HuH-7.5 (cell line): ENCODE measurements around the gene ACP7.
A peak's percentile ranks its signal among the peaks of the same experiment; 100 is the strongest.
"Not testable (repeated sequence)": the region's sequence is repeated elsewhere in the genome, so short reads cannot be mapped to it uniquely, and the experiment has no call there.

Experiments
- DNase-seq: peaks from one replicate; pipeline ENCODE4 v3.0.0; 2011; ENCODE audit warnings: low spot score

Gene ACP7, protein sequence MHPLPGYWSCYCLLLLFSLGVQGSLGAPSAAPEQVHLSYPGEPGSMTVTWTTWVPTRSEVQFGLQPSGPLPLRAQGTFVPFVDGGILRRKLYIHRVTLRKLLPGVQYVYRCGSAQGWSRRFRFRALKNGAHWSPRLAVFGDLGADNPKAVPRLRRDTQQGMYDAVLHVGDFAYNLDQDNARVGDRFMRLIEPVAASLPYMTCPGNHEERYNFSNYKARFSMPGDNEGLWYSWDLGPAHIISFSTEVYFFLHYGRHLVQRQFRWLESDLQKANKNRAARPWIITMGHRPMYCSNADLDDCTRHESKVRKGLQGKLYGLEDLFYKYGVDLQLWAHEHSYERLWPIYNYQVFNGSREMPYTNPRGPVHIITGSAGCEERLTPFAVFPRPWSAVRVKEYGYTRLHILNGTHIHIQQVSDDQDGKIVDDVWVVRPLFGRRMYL

DNA sequence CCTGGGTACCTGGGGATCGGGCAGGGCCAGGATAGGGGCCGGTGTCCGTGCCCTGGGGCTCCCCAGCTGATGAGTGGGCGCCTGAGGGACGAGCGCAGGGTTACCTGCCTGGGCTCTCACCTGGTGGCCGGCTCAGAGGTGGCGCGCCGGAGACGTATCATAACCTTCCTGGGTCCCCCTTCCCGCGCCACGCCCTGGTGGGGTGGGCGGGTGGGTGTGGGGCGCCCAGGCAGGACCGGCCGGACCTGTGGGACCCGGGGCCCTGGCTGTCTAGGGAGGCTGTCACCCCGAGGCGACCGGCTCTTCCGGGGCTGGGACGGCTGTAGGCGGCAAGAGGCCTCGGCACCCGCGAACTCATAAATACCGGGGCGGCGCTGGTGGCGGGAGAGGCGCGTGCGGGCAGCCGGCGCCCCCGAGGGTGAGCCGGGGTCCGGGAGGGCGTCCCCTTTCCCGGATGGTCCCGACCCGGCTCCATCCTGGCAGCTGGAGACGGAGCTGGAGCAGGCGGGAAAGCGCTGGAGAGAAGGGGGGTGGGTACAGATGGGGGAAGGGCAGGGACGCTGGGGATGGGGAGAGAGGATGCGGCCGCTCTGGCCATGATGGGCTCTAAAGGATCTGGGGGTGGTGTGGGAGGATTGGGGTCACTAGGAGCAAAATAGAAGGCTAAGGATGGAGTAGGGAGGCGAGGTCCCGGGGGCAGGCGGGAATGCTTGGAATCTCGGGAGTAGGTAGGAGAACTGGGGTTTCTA lies at the start of gene ACP7:
TSS of gene ACP7 (plus strand) at position 386 of the 749 bp plus-strand sequence. CDS start 902 bp downstream, outside the sequence.
- no peak for DNase-seq

DNA sequence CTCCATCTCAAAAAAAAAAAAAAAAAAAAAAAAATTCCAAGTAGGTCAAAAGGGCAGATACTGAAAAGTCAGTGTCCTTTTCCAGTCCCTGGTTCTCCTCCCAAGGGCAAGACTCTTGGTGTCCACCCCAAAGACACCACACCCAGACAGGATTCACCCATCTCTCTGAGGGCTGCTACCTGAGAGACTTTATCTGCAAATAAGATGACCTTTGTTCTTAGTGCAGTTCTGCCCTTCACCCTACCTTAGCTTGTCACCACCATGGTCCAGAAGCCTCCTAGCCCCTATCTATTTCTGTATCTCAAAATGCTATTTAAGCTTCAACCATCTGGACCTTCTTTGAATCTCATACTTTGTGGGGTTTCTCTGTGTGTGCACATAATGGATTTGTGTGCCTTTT lies 47.6 kb upstream of the ACP7 start:
- DNase-seq = no peak

DNA sequence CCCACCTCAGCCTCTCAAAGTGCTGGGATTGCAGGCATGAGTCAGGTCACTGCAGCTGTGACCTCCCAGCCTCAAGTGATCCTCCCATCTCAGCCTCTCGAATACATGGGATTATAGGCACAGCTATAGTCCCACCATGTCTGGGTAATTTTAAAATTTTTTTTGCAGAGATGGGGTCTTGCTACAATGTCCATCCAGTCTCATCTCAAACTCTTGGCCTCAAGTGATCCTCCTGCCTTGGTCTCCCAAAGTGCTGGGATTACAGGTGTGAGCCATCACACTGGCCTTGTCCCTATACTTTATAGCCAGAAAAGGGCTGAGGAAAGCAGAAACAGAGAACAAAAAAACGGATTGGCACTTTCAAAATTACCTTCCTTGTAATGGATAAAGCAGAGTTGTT lies 47.0 kb upstream of the ACP7 start:
- no peak for DNase-seq

DNA sequence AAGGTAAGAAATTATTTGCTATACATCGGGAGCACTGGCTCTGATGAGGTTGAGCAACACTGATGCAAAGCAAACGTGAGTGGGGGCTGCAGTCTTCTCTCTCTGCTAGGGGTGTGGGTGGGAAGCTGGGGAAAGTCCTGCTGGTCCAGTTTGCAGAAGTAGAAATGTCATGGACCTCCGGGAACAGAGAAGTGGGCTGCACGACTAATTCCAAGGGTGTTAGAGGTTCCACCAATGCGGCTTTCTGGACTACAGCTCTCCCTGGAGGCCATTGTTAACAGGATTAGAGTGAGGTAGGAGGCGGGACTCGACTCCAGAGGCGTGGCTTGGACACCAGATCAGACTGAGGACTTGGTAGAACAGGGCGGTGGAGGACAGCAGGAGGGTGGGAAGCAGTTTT lies 46.1 kb upstream of the ACP7 start:
- peak; percentile 64 for DNase-seq

DNA sequence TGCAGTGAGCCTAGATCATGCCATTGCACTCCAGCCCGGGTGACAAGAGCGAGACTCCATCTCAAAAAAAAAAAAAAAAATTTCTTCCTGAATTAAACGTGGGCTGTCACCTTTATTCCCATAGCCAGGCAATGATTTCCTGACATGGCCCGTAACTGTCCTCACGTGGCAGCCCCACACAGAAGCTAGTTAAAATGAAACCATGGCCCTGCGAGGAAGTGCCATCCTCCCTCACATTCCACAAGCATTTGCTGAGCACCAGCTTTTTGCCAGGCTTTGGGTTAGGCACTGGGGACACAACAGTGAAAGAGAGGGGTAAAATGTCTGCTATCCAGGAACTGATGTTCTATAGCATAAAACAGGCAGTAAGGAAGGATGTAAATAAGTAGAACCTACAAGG lies 38.7 kb upstream of the ACP7 start:
- no peak for DNase-seq

DNA sequence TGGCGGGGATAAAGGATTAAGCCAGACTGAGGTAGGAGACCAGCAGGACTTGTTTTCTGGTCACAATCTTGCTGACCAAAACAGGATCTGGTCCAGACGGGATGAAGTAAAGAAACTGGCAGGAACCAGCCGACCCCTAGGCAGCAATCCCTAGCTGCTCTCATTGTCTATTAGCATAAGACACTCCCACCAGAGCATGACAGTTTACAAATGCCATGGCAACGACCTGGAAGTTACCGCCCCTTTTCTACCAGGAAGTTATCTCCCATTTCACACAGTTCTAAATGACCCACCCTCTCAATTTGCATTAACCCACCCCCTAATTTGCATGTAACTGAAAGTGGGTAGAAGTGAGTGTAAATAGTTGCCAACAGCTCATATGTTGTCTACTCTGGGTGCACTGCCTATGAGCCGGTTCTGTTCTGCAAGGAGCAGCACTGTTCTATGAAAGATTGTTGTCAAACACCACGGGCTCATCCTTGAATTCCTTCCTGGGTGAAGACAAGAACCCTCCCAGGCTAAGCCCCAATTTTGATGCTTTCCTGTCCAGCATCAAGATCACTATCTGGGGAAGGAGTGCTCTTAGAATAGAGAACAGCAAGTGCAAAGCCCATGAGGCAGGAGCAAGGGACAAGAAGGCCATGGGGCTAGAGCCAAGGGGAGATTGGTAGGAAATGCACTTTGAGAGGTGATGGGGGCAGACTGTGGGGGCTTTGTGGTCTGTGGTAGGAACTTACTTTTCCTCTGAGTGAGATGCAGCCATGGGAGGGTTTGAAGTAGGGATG lies 37.9 kb upstream of the ACP7 start:
- no peak for DNase-seq

DNA sequence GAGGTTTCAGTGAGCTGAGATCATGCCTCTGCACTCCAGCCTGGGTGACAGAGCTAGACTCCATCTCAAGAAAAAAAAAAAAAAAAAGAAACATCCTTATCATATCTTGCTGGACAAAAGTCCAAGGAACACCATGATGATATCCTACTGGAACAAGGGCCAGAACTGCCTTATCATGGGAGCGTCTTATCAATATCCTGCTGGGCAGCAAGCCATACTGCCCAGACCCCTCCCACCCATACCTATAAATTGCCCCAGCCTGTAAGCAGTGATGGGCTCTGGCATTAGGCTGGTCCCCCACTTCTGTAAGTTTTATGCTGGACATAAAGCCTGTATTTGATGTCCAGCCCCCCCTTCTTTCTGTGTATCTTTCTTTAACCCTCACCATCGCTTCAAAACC lies 37.1 kb upstream of the ACP7 start:
- DNase-seq = no peak

DNA sequence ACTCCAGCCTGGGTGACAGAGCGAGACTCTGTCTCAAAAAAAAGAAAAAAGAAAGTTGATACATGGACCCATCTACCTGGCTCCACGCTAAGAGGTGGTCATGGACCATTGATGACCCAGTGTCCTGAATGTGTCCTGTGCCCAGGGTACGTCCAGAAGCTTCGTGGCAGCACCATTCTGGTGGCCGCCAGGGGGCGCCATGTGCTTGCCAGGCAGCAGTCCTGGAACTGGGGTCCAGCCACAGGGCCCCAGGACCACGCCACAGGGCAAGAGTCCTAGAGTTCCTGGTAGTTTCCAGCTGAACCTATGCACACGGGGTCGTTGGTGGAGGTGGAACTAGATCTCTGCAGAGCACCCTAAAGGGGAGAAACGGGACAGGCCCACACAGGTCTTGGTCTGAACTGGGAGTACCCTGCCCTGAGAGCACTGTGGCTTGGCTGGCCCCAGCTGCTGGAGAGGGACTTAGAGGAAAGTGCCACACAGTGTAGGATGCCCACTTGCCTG lies 31.9 kb upstream of the ACP7 start:
- DNase-seq = no peak

DNA sequence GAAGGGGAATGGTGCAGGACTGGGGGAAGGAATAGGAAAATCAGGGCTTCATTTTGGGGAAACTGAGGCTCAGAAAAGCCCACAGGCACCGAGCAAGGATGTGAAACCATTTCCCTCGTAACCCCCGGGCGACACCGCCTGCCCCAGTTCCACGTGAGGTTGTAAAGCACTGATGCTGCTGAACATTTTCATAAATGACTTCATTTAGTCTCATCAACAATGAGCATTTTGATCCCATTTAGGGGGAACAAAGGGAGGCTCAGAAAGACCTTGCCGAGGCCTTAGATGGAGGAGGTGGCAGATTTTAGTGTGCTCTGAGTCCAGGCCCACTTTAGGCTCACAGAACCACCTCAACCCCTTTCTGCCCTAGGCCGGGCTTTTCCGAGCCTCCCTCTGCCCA lies 31.3 kb upstream of the ACP7 start:
- no peak for DNase-seq

DNA sequence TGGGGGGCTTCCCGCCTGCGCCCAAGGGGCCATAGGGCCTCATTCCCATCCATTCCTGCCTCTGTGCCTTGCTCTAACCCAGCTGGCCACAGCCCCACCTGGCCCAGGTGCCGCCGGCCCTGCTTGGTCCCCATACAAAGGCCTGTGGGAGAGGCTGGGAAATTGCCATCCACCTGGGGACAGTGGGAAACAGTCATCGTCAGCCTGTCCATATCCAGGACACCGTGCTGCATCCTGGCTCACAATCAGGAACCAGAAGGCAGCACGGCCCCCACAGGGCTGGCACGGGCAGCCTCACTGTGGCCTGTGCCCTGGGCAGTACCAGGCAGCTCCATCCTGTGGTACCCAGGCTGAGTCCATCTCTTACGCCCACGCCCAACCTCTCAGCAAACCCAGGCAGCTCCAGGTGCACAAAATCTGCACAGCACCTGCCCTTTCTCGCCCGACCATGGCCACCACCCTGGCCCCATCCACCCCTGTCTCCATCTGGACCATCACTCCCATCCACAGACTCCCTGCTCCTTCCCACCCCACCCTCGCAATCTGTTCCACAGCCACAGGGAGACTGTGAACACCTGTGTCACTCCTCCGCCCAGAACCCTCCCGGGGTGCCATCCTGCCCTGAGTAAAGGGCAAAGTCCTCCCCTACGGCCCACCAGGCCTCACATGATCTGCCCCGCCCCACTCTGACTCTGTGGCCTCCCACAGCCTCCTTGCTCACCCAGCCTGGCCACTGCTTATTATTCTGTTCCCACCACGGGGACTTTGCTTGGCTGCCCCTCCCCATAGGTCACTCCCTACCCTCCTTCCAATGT lies 30.7 kb upstream of the ACP7 start:
- DNase-seq = no peak

DNA sequence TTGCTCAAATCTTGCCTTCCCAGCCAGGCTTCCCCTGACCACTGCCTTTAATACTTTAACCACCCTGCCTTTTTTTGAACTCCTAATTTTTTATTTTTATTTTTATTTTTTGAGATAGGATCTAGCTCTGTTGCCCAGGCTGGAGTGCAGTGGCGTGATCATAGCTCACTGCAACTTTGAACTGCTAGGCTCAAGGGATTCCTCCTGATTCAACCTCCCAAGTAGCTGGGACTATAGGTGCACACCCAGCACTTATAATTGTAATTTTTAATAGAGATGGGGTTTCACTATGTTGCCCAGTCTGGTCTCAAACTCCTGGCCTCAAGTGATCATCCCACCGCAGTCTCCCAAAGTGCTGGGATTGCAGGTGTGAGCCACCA lies 30.1 kb upstream of the ACP7 start:
- no peak for DNase-seq

DNA sequence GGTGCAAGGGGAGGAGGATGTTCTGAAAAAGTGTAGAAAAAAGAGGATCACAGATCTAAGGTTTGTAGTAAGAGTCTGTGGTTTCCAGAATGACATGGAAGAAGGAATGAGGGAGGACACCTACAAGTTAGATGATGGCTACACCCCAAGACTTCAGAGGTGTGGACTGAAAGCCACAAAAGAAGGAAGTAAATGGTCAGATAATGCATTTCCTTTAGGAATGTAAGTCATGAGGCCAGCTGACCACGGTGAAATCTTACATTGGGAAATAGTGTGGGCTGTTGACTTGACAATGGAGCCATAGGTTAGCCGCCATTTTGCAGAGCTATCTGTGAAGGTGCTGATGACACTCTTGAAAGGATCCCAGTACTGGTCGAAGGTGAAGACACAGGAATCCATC lies 26.6 kb upstream of the ACP7 start:
- DNase-seq = no peak

DNA sequence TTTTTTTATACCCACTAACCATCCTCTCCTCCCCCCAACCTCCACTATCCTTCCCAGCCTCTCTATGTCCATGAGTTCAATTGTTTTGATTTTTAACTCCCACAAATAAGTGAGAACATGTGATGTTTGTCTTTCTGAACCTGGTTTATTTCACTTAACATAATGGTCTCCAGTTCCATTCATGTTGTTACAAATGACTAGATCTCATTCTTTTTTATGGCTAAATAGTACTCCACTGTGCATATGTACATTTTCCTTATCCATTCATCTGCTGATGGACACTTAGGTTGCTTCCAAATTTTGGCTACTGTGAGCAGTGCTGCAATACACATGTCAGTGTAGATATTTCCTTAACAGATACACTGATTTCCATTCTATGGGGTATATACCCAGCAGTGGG lies 24.9 kb upstream of the ACP7 start:
- no peak for DNase-seq

DNA sequence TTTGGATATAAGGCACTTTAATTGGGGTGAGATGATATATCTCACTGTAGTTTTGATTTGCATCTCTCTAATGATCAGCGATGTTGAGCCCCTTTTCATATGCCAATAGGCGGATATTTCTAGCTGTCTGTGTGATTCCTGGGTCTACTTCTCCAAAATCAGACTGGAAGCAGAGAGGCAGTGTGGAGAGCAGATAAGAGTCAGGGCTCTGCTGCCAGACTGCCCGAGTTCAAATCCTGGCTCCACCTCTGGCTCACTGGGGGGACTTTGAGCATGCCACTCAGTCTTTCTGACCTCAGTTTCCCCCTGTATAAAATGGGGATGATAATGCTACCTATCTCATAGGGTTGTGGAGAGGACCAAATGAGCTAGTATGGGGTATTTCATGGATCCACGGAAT lies 24.0 kb upstream of the ACP7 start:
- no peak for DNase-seq

DNA sequence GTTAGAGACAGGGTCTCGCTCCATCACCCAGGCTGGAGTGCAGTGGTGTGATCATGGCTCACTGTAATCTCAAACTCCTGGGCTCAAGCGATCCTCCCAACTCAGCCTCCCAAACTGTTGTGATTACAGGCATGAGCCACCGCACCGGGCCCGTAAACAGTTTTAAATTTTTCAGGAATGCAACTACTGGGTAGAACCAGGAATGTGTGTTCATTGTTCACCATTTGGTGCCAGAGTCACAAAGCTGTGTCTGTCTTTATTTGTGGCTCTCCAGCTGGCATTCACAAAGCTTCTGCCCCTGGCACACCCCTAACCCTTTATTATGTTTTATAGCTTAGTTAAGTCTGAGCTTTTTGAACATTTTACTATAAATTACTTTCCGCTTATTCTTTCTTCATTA lies 19.8 kb upstream of the ACP7 start:
- DNase-seq = no peak

DNA sequence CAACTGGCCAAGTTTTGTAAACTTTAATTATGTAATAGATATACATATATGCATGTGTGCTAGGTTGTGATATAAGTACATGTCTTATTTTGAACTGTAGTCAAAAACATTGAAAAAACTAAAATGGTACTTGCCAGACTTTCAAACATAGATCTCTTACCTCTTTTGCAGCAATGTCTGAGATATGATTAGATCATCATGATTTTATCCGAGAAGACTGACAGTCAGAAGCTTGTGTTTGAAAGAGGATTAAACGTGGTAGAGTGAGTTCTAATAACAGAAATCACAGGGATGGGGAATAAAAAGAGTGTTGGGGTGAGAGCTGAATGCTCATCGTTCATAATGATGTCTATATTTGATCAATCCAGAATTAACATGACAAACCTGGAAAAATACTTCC lies 18.2 kb upstream of the ACP7 start:
- DNase-seq = no peak

DNA sequence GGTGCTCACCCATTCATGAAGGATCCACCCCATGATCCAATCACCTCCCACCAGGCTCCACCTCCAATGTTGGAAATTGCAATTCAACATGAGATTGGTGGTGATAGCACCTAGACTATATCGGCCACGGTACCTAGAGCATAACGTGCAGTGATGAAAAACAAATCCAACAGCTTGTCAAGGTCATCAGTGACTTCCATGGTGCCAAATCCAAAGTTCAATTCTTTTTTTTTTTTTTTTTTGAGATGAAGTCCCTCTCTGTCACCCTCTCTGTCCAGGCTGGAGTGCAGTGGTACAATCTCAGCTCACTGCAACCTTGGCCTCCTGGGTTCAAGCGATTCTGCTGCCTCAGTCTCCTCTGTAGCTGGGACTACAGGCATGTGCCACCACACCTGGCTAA lies 17.1 kb upstream of the ACP7 start:
- no peak for DNase-seq

DNA sequence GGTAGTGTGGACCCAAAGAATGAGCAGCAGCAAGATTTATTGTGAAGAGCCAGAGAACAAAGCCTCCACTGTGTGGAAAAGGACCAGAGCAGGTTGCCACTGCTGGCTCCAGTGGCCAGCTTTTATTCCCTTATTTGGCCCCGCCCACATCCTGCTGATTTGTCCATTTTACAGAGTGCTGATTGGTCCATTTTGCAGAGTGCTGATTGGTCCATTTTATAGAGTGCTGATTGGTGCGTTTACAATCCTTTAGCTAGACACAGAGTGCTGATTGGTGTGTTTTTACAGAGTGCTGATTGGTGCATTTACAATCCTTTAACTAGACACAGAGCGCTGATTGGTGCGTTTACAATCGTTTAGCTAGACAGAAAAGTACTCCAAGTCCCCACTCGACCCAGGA lies 15.9 kb upstream of the ACP7 start:
- not testable (repeated sequence) for DNase-seq

DNA sequence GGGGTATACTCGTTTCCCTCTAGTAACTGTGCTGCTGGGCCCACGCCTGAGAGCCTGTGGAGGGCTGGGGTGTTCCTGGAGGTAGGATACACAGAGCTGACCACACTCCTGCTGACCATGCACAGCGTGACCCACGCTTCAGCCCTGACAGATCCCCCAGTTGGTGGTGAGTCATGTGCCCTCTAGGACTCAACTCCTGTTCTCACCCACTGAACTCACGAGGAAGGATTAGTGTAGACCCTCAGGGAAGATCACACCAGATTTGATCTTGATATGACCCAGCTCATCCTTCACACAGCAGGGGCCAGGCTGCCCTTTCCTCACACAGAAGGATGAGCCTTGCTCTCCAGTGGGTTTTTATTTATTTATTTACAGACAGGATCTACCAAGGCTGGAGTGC lies 13.3 kb upstream of the ACP7 start:
- DNase-seq = no peak

DNA sequence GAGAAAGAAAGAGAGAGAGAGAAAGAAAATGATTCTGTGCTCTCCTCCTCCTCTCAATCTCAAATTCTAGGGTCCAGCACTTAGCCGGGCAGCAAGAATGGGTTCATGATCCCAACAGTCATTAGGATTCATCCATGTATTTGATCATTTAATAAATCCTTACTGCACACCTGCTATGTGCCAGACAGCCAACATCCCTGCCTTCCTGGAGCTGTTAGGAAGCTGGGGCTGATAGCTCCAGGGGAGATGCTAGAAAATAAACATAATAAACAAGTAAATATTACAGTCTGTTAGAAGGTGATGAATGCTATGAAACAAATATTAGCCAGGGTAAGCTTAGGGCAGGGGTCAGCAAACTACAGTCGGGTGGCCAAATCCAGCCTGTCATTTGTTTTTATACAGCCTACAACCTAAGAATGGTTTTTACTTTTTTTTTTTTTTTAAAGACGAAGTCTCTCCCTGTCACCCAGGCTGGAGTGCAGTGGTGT lies 9.9 kb upstream of the ACP7 start:
- DNase-seq = no peak

DNA sequence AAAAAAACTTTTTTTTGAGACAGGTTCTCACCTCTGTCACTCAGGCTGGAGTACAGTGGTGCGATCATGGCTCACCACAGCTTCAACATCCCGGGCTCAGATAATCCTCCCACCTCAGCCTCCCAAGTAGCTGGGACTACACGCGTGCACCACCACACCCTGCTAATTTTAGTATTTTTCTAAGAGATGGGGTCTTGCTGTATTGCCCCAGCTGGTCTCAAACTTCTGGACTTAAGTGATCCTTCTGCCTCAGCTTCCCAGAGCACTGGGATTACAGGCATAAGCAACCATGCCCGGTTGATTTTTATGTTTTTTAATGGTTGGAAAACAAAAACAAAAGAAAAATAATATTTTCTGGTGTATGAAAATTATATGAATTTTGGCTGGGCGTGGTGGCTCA lies 9.2 kb upstream of the ACP7 start:
- DNase-seq = no peak

DNA sequence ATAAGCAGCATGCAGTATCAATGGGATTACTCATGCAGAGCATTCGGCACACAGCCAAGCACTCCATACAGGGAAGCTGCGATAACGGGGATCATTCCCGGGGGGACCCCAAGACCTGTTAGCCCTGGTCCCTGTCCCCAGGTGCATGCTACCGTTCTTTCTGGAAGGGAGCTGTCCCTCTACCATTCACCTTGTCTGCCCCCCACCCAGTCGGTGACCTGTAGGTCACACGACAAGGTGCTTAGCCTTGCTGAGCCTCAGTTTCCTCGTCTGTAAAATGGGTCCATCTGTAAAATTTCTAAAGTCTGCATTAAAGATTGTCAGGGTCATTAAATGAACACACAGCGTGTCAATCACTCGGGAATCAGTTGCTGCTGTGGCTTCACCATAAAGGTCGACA lies 6.8 kb upstream of the ACP7 start:
- no peak for DNase-seq
